ENCODE results near the gene MYCBP2. TPM values are rescaled to one million over a fixed set of nuclear protein-coding genes. Genes with fewer than 3 reads are reported as not detected.
"Not testable (repeated sequence)": the region's sequence is repeated elsewhere in the genome, so short reads cannot be mapped to it uniquely, and the experiment has no call there.

Gene MYCBP2
- total RNA-seq, 1 donor from 2014 or later: 84.7 TPM

DNA sequence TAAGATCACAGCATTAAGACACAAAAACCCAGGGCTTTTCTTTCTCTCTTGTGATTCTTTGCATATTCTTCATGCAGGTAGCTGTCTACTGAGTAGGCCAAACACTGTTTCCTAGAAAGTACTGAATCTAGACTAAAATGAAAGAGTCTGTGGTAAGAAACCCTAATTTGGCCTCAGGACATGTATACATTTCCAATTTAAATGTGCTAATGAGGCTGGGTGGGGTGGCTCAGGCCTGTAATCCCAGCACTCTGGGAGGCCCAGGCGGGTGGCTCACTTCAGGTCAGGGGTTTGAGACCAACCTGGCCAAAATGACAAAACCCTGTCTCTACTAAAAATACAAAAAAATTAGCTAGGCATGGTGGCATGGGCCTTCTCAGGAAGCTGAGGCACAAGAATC, 57.8 kb downstream of the MYCBP2 start:
- H3K36me3 Mint-ChIP-seq (ENCODE audit: unreplicated experiment): peaks cover 36% of the 10 kb centered on the region
- no peak overlapping the region for H3K4me3 Mint-ChIP-seq (ENCODE audit: unreplicated experiment)
- no peak overlapping the region for H3K27ac Mint-ChIP-seq (ENCODE audit: unreplicated experiment)
- TF ChIP-seq, protein P1, sequence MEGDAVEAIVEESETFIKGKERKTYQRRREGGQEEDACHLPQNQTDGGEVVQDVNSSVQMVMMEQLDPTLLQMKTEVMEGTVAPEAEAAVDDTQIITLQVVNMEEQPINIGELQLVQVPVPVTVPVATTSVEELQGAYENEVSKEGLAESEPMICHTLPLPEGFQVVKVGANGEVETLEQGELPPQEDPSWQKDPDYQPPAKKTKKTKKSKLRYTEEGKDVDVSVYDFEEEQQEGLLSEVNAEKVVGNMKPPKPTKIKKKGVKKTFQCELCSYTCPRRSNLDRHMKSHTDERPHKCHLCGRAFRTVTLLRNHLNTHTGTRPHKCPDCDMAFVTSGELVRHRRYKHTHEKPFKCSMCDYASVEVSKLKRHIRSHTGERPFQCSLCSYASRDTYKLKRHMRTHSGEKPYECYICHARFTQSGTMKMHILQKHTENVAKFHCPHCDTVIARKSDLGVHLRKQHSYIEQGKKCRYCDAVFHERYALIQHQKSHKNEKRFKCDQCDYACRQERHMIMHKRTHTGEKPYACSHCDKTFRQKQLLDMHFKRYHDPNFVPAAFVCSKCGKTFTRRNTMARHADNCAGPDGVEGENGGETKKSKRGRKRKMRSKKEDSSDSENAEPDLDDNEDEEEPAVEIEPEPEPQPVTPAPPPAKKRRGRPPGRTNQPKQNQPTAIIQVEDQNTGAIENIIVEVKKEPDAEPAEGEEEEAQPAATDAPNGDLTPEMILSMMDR (IDR thresholded peaks at IDR 0.05): no peak
- no peaks in the 10 kb centered on the region for H3K9me3 Mint-ChIP-seq (ENCODE audit: unreplicated experiment)
- no peak for DNase-seq (ENCODE audit: extremely low spot score, unreplicated experiment)
- no peaks in the 10 kb centered on the region for H3K27me3 Mint-ChIP-seq (ENCODE audit: unreplicated experiment)
- H3K4me1 Mint-ChIP-seq (ENCODE audit: unreplicated experiment): peaks cover 3% of the 10 kb centered on the region

DNA sequence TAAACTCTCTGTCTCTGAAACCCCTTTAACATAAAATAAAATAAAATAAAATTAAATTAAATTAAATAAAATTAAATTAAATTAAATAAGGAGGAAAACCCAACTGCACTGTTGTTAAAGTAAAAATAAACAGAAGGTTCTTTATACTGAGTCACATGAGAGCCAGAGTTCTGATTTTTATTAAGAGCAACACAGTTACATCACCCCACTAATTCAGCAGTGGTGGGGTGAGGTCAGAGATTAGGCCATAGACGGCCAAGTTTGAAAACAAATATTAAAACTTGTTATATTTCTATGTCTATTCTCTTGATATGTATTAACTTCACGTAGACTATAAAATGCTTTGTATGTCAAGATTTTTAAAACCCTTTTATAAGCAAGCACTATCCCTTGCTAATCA, 59.5 kb downstream of the MYCBP2 start:
- peaks cover 35% of the 10 kb centered on the region for H3K36me3 Mint-ChIP-seq (ENCODE audit: unreplicated experiment)
- DNase-seq (ENCODE audit: extremely low spot score, unreplicated experiment): no peak
- peaks cover 3% of the 10 kb centered on the region for H3K4me1 Mint-ChIP-seq (ENCODE audit: unreplicated experiment)
- no peak overlapping the region for H3K27ac Mint-ChIP-seq (ENCODE audit: unreplicated experiment)
- H3K27me3 Mint-ChIP-seq (ENCODE audit: unreplicated experiment): no peaks in the 10 kb centered on the region
- TF ChIP-seq, protein P1 (IDR thresholded peaks at IDR 0.05): no peak
- H3K9me3 Mint-ChIP-seq (ENCODE audit: unreplicated experiment): no peaks in the 10 kb centered on the region
- H3K4me3 Mint-ChIP-seq (ENCODE audit: unreplicated experiment): no peak overlapping the region

DNA sequence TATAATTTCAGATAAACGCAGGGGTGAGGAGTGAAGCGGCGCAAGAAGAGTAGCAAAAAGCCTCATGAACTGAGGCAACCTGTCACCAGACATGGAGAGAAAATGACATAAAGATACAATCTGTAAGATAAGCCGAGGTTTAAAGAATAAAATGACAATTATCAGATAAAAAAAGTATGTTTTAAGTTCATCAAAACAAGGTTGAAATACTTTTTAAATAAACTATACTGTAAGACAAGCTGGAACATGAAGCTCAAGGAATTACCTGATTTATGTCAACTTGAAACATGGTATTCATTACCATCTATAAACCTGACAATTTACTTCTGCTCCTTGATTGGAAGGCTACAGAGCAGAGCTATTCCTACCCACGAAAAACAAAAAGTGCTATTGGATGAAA, 61.6 kb downstream of the MYCBP2 start:
- Mint-ChIP-seq H3K4me1 (ENCODE audit: unreplicated experiment) (peaks cover 3% of the 10 kb centered on the region), H3K9me3 (ENCODE audit: unreplicated experiment) (no peaks in the 10 kb centered on the region), H3K27ac (ENCODE audit: unreplicated experiment) (no peak overlapping the region), H3K36me3 (ENCODE audit: unreplicated experiment) (peaks cover 35% of the 10 kb centered on the region), H3K4me3 (ENCODE audit: unreplicated experiment) (no peak overlapping the region), H3K27me3 (ENCODE audit: unreplicated experiment) (no peaks in the 10 kb centered on the region)
- no peak for DNase-seq (ENCODE audit: extremely low spot score, unreplicated experiment)
- TF ChIP-seq, protein P1 (IDR thresholded peaks at IDR 0.05): no peak

DNA sequence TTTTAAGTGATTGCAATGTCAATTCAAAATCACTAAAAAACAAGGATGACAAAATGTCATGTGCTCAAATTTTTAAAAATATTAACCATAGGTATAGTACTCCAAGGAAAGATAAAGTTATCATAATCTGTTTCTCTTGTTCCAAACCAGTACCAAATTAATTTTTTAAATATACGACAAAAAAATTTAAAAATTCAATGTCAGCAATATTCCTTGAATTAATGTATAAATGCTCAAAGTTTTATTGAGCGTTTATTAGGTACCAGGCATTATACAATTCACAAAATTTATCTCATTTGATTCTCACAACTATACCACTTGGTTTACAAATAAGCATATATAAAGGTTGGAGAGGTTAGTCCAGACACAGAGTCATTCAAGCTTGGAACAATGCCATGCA, 64.7 kb downstream of the MYCBP2 start:
- Mint-ChIP-seq H3K27ac (ENCODE audit: unreplicated experiment) (no peak overlapping the region), H3K9me3 (ENCODE audit: unreplicated experiment) (no peaks in the 10 kb centered on the region), H3K4me1 (ENCODE audit: unreplicated experiment) (peaks cover 3% of the 10 kb centered on the region), H3K4me3 (ENCODE audit: unreplicated experiment) (no peak overlapping the region), H3K36me3 (ENCODE audit: unreplicated experiment) (peaks cover 44% of the 10 kb centered on the region), H3K27me3 (ENCODE audit: unreplicated experiment) (no peaks in the 10 kb centered on the region)
- TF ChIP-seq, protein P1 (IDR thresholded peaks at IDR 0.05): no peak
- DNase-seq (ENCODE audit: extremely low spot score, unreplicated experiment): no peak

DNA sequence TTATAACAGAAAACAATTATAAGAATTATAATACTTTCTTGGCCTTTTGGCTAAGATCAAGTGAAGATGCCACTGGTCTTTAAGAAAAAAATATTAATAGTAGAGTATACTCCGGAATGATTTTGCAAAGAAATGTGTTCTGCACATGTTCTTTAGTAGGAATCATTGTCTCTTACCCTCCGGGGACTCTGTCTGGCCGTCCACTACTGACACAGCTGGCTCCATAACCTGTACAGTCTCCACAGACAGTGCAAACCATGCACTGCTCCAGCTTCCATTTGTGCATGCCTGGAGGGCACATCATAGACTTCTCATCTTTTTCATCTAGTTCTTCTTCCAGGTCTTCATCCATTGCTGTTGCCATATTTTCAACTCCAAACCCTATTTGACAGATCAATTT, 75.9 kb downstream of the MYCBP2 start:
- H3K27ac Mint-ChIP-seq (ENCODE audit: unreplicated experiment): no peak overlapping the region

DNA sequence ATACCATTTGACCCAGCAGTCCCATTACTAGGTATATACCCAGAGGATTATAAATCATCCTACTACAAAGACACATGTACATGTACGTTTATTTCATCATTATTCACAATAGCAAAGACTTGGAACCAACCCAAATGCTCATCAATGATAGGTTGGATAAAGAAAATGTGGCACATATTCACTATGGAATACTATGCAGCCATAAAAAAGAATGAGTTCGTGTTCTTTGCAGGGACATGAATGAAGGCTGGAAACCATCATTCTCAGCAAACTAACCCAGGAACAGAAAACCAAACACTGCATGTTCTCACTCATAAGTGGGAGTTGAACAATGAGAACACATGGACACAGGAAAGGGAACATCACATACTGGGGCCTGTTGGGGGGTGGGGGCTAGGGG, 81.7 kb downstream of the MYCBP2 start:
- not testable (repeated sequence) for H3K4me3 Mint-ChIP-seq (ENCODE audit: unreplicated experiment); H3K27ac Mint-ChIP-seq (ENCODE audit: unreplicated experiment); H3K9me3 Mint-ChIP-seq (ENCODE audit: unreplicated experiment); H3K27me3 Mint-ChIP-seq (ENCODE audit: unreplicated experiment); DNase-seq (ENCODE audit: extremely low spot score, unreplicated experiment); H3K4me1 Mint-ChIP-seq (ENCODE audit: unreplicated experiment)
- H3K36me3 Mint-ChIP-seq (ENCODE audit: unreplicated experiment): peaks cover 37% of the 10 kb centered on the region

More for the DNA sequence above, 75.9 kb downstream of the MYCBP2 start:
- Mint-ChIP-seq H3K4me3 (ENCODE audit: unreplicated experiment) (no peak overlapping the region), H3K9me3 (ENCODE audit: unreplicated experiment) (no peaks in the 10 kb centered on the region), H3K27me3 (ENCODE audit: unreplicated experiment) (no peaks in the 10 kb centered on the region), H3K36me3 (ENCODE audit: unreplicated experiment) (peaks cover 41% of the 10 kb centered on the region), H3K4me1 (ENCODE audit: unreplicated experiment) (no peaks in the 10 kb centered on the region)
- TF ChIP-seq, protein P1 (IDR thresholded peaks at IDR 0.05): no peak
- no peak for DNase-seq (ENCODE audit: extremely low spot score, unreplicated experiment)
